Measurements from ENCODE around the gene STOM.

The STOM gene

DNA sequence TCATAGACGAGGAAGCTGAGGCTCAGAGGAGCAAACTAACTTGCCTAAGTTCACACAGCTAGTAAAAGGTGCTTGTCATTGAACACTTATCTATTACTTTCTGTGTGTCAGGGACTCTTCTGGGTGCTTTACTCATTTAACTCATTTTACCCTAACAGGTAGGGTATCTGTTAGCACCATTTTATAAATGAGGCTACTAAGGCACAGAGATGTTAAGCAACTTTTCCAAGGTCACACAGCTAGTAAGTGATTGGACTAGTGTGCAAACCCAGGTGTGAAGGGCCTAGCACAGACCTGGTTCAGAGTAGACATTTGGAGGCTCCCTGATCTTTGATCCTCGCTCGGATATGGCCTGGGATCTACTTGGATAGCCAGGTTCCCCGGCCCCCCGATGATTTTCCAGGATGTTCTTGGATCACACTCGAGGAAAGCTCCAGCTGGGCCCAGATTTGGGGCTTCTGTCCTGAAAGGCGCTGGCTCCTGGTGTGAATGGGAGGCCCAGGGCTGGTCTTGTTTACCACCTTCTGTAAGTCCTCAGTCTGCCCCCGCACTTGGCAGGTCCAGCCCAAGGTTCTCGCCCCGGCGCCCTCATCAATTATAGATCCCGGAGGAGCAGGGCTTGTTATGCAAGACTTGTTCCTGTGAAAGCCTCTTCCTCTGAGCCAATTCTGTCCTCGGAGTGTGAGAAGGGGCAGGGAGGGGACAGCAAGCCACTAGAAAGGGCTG lies 64.6 kb downstream of the STOM start:
- no peak for DNase-seq
- ATAC-seq = no peak
- no peak overlapping the region for H3K4me3 Mint-ChIP-seq
- no peaks in the 10 kb centered on the region for H3K9me3 Mint-ChIP-seq
- peaks cover 6% of the 10 kb centered on the region for H3K27me3 Mint-ChIP-seq
- H3K27ac Mint-ChIP-seq = no peak overlapping the region
- H3K4me1 Mint-ChIP-seq = peaks cover 3% of the 10 kb centered on the region

DNA sequence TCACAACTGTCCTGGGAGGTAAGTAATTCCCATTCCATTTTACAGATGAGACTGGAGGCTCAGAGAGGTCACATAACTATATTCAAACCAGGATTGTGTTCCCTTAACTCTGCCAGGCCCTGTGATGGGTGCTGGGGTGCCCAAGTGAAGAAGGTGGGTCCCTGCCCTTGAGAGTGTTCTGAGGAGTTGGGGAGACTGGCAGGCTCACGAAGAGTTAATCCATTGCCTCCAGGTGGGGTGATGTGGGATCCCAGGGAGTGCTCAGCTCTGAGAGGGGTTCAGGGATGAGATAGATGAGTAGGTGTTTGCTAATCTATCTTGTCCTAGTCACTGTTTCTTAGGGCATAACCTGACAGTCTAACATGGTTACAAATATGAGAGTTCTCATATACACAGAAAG lies 65.3 kb downstream of the STOM start:
- peaks cover 10% of the 10 kb centered on the region for H3K4me1 Mint-ChIP-seq
- H3K9me3 Mint-ChIP-seq = no peaks in the 10 kb centered on the region
- no peak overlapping the region for H3K4me3 Mint-ChIP-seq
- no peak overlapping the region for H3K27ac Mint-ChIP-seq
- no peak for DNase-seq
- no peak for ATAC-seq
- H3K27me3 Mint-ChIP-seq = peaks cover 14% of the 10 kb centered on the region

DNA sequence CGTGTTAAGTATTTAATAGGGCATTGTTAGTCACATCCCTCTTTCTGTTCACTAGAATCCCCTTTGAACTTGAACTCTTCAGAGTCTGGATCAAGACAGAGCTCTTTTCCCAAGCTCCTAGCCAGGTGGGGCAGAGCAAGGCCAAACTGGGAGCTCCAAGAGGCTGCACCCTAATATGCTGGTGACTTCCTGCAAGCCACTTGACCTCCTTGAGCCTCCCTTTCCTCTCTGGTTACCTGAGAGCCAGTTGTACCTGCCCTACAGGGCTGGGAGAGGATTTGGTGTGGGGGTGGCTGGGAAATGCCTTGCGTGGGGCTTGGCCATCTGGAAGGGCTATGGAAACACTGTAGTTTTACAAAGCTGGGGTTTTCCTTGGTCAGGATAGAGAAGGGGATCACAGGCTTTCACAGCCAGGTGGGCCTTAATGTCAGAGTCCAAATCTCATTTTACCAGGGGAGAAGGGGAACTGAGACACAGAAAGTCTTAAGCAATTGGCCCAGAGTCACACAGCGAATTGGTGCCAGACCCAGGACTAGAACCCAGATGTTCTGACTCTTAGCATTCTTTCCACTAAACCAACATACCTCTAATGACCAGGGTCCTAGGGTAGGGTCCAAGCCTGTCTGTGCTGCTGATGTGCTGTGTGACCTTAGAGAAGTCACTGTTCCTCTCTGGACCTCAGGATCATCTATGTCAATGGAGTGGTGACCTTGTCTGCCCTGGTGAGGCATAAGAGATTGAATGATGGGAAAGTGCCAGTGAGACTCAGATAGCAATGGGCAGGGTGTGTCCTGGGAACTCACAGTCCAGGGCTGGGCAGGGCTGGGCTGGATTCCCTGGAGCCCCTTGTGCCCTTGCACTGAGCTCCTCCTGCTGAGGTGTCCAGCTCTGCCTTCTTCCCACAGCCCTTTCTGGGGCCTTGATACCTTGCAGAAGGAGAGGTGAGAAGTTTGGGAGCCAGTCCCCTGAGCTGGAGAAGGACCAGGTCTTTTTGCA lies 66.3 kb downstream of the STOM start:
- ATAC-seq (no peak), DNase-seq (no peak)
- H3K4me1 Mint-ChIP-seq = peaks cover 11% of the 10 kb centered on the region
- no peaks in the 10 kb centered on the region for H3K9me3 Mint-ChIP-seq
- no peak overlapping the region for H3K4me3 Mint-ChIP-seq
- H3K27me3 Mint-ChIP-seq = peaks cover 19% of the 10 kb centered on the region
- H3K27ac Mint-ChIP-seq = peak overlapping the region in 1 of 2 donors; percentile 45

- Mint-ChIP-seq H3K27me3 (peaks cover 28% of the 10 kb centered on the region), H3K9me3 (no peaks in the 10 kb centered on the region), H3K4me3 (no peak overlapping the region), H3K4me1 (peaks cover 14% of the 10 kb centered on the region), H3K27ac (no peak overlapping the region)
- no peak for DNase-seq
- no peak for ATAC-seq
Measured at GRCh38 chr9:121302786-121303185, 67.3 kb downstream of the STOM start.

DNA sequence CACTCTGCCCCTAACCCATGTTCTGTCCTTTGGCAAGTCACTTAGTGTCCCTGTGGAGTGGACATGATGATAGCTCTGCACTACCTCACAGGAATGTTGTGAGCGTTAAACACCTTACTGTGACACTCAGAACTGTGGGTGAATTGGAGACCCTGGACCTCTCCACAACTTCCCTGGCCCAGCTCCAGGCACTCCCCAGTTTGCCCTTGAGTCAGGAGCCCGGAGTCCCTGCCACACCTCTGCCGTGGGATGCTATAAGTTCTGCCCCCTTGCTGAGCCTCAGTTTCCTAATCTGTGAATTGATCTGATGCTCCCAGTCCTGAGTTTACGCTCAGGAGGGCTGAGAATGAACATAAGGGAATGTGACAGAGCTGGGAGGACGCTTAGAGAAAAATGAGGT lies 67.7 kb downstream of the STOM start:
- Mint-ChIP-seq H3K9me3 (no peaks in the 10 kb centered on the region), H3K4me3 (no peak overlapping the region)

DNA sequence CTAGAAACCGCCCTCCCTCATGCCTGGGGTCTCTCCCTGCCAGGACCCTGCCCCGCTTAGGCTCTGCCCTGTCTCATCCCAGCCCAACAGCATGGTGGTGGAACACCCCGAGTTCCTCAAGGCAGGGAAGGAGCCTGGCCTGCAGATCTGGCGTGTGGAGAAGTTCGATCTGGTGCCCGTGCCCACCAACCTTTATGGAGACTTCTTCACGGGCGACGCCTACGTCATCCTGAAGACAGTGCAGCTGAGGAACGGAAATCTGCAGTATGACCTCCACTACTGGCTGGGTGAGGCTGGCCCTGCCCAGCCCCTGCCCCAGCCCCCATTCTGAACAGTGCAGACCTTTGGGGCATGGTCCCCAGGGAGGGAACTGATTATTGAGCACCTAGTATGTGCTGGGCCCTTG lies 68.2 kb downstream of the STOM start:
- ATAC-seq = no peak
- Mint-ChIP-seq H3K4me1 (peaks cover 14% of the 10 kb centered on the region), H3K27me3 (peaks cover 28% of the 10 kb centered on the region), H3K27ac (no peak overlapping the region), H3K4me3 (no peak overlapping the region), H3K9me3 (no peaks in the 10 kb centered on the region)
- DNase-seq = no peak

More for the DNA sequence above, 67.7 kb downstream of the STOM start:
- ATAC-seq = no peak
- H3K27me3 Mint-ChIP-seq = peaks cover 28% of the 10 kb centered on the region
- no peak for DNase-seq
- peaks cover 14% of the 10 kb centered on the region for H3K4me1 Mint-ChIP-seq
- no peak overlapping the region for H3K27ac Mint-ChIP-seq

DNA sequence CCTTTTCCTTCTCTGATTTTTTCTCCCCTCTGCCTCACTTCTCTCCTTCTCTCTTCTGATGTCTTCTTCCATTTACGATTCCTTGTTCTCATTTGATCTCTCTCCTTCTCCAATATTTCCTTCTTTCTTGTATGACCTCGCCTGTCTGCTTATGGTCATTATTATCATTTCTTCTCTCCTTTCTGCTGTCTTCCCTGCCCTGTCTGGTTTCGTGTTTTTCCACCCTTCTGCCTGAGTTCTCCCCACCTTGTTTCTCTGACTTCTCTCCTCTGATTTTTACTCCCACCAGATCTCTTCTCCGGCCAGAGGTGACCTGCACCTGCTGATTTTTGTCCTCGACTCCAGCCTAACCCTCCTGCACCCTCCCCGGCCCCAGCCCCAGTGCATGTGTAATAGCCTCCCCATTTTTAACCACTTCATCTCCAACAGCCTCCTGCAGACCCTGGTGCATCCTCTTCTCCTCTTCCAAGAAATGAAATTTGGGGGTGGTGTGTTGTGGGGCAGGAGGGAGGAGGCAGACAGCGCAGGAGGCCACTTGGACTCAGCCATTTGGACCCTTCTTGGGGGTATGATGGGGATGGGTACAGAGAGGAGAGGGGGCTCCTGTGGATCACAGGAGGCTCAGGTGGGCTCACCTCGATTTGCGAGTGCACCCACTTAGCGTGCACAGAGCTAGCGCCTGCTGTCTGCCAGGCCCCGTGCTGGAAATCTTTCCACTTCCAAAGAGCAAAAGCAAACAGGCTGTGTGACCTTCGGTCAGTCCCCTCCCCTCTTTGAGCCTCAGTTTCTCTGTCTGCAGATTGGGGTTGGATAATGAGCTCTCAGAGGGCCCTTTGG lies 69.5 kb downstream of the STOM start:
- DNase-seq = no peak
- Mint-ChIP-seq H3K27ac (peak overlapping the region; percentile 15 to 43), H3K27me3 (peaks cover 28% of the 10 kb centered on the region), H3K9me3 (no peaks in the 10 kb centered on the region), H3K4me1 (peaks cover 14% of the 10 kb centered on the region), H3K4me3 (peak overlapping the region; percentile 61 to 68)
- ATAC-seq = no peak

GRCh38 chr9:121299467-121300282 lies 70.4 kb downstream of the STOM start:
- Mint-ChIP-seq H3K4me3 (peak overlapping the region; percentile 63 to 68), H3K27ac (peak overlapping the region in 1 of 2 donors; percentile 15), H3K9me3 (no peaks in the 10 kb centered on the region), H3K4me1 (peaks cover 14% of the 10 kb centered on the region), H3K27me3 (peaks cover 28% of the 10 kb centered on the region)
- DNase-seq (peak in 1 of 2 donors; percentile 25), ATAC-seq (peak; percentile 75)

DNA sequence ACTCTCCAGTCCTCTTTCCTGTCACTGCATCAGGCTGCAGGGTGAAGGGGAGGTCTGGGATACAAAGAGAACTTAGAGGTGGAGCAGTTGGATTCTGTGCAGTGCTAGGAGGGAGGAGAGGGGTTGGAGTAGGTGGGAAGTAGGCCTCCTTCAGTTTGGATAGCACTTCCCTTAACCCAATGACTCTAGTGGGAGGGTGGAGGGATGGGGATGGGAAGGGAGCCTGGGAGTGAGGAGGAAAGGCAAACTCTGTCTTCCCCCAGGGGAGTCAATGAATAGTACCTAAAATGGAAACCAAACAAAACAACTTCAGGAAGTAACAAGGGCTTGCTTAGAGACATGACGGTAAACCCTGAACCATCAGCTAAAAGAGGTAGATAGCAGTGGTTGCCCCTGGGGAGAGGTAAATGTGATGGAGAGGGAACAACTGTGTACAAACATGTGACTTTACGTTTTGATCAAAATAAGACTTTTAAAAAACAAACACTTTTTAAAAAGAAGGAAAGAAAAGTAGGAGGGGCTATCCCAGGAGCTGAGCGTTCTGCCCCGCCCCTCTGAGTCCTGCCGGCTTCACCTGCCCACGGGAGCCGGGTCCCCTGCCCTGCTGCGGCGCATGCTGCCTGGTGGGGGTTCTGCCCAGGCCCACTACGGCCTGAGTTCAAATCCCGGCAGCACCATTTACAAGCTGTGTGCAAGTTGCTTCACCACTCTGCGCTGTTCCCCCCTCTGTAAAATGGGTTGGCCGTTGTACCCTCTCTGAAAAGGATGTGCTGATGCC lies 71.2 kb downstream of the STOM start:
- DNase-seq = no peak
- peaks cover 14% of the 10 kb centered on the region for H3K4me1 Mint-ChIP-seq
- peak; percentile 25 for ATAC-seq
- peak overlapping the region; percentile 63 to 66 for H3K4me3 Mint-ChIP-seq
- H3K27ac Mint-ChIP-seq = no peak overlapping the region
- H3K9me3 Mint-ChIP-seq = no peaks in the 10 kb centered on the region
- H3K27me3 Mint-ChIP-seq = peaks cover 28% of the 10 kb centered on the region

GRCh38 chr9:121298016-121298538 lies 72.0 kb downstream of the STOM start:
- Mint-ChIP-seq H3K27me3 (peaks cover 28% of the 10 kb centered on the region), H3K9me3 (no peaks in the 10 kb centered on the region), H3K27ac (no peak overlapping the region), H3K4me1 (peaks cover 14% of the 10 kb centered on the region), H3K4me3 (no peak overlapping the region)
- DNase-seq (no peak), ATAC-seq (no peak)

DNA sequence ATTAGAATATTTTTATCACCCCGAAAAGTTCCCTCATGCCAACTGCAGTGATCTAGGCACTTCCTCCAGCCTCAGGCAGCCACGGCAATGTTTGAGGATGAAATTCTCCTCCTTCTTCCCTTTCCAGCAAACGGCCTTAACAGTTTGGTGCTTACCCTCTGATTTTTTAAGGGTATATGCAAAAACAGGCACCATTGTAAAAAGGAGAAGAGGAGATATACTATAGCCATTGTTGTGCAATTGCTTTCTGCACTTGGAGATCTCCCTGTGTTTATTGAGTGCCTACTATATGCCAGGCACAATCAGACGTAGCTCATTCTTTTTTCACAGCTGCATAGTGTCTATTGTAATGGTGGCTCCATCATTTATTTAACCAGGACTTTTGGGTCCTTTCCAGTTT lies 72.7 kb downstream of the STOM start:
- DNase-seq (no peak), ATAC-seq (no peak)
- H3K4me1 Mint-ChIP-seq = peaks cover 14% of the 10 kb centered on the region
- H3K9me3 Mint-ChIP-seq = no peaks in the 10 kb centered on the region
- H3K4me3 Mint-ChIP-seq = no peak overlapping the region
- peaks cover 28% of the 10 kb centered on the region for H3K27me3 Mint-ChIP-seq
- no peak overlapping the region for H3K27ac Mint-ChIP-seq

GRCh38 chr9:121296213-121297127 lies 73.6 kb downstream of the STOM start:
- Mint-ChIP-seq H3K27me3 (peaks cover 28% of the 10 kb centered on the region), H3K27ac (no peak overlapping the region), H3K9me3 (no peaks in the 10 kb centered on the region), H3K4me3 (no peak overlapping the region), H3K4me1 (peaks cover 14% of the 10 kb centered on the region)
- ATAC-seq = no peak
- no peak for DNase-seq

GRCh38 chr9:121295662-121296191 lies 74.3 kb downstream of the STOM start:
- no peak for ATAC-seq
- no peak overlapping the region for H3K4me3 Mint-ChIP-seq
- H3K27ac Mint-ChIP-seq = no peak overlapping the region
- peaks cover 14% of the 10 kb centered on the region for H3K4me1 Mint-ChIP-seq
- H3K27me3 Mint-ChIP-seq = peaks cover 25% of the 10 kb centered on the region
- H3K9me3 Mint-ChIP-seq = no peaks in the 10 kb centered on the region
- no peak for DNase-seq

All from stimulated activated naive CD8-positive, alpha-beta T cell treated with anti-CD3 and anti-CD28 coated beads, Interleukin-15, amount 100 ng/mL, for 72 hours (primary cell).